ENCODE results near the gene MAN2A2. TPM values are rescaled to one million over a fixed set of nuclear protein-coding genes. Genes with fewer than 3 reads are reported as not detected.

Gene MAN2A2
- total RNA-seq, 1 experiment from 2014 or later: 27.4 TPM

- H3K4me1 Mint-ChIP-seq: peaks cover 8 to 11% of the 10 kb centered on the region in 2 experiments
- Histone ChIP-seq H3K27me3 (ENCODE audit: insufficient read depth, low read length) (no peaks in the 10 kb centered on the region), H4K91ac (ENCODE audit: insufficient read length, low read depth, low read length) (no peak overlapping the region), H3T11ph (ENCODE audit: low read length) (no peak overlapping the region), H3K27ac (ENCODE audit: insufficient read length, low read depth, low read length) (no peak overlapping the region), H2BK15ac (ENCODE audit: low read depth, low read length) (no peak overlapping the region), H3K79me1 (ENCODE audit: insufficient read depth, low read depth, low read length, poor library complexity, severe bottlenecking) (no peaks in the 10 kb centered on the region), H2BK12ac (ENCODE audit: insufficient read length, low read depth, low read length) (no peak overlapping the region), H2BK20ac (ENCODE audit: low read depth, low read length, poor library complexity, severe bottlenecking) (no peak overlapping the region), H3K9me3 (ENCODE audit: control insufficient read depth, low read depth, low read length) (no peaks in the 10 kb centered on the region), H3K4ac (ENCODE audit: low read depth, low read length) (no peak overlapping the region), H3K18ac (ENCODE audit: insufficient read length, low read depth, low read length) (no peak overlapping the region), H3K14ac (ENCODE audit: insufficient read depth, low read length) (no peak overlapping the region), H3K79me2 (ENCODE audit: insufficient read depth, low read length) (no peaks in the 10 kb centered on the region), H2BK120ac (ENCODE audit: low read depth, low read length, poor library complexity, severe bottlenecking) (no peak overlapping the region), H4K5ac (ENCODE audit: insufficient read length, low read depth, low read length) (no peak overlapping the region), H3K9ac (ENCODE audit: extremely low read depth, insufficient read length, low read length) (no peak overlapping the region), H4K8ac (replicated peaks; ENCODE audit: insufficient read length, low read depth, low read length) (no peak overlapping the region), H2AFZ (ENCODE audit: low read length) (no peak overlapping the region), H2BK5ac (ENCODE audit: insufficient read length, low read length) (no peak overlapping the region), H3K23ac (ENCODE audit: insufficient read length, low read depth, low read length) (no peak overlapping the region), H3K23me2 (ENCODE audit: insufficient read length, low read depth, low read length, poor library complexity, severe bottlenecking) (peaks cover 7% of the 10 kb centered on the region), H4K20me1 (ENCODE audit: control insufficient read depth, insufficient read depth, insufficient read length) (no peaks in the 10 kb centered on the region), H2AK5ac (ENCODE audit: insufficient read length, low read length) (no peak overlapping the region), H3K56ac (ENCODE audit: insufficient read length, low read depth, low read length) (no peak overlapping the region), H3K4me1 (ENCODE audit: insufficient read depth, low read length) (no peaks in the 10 kb centered on the region), H3K4me2 (ENCODE audit: insufficient read depth, insufficient read length, low read length) (no peak overlapping the region)
- WGBS (ENCODE audit: extremely low coverage, insufficient read length, low lambda C conversion rate): no CpG with 5 or more reads among the region's 35 CpGs
- 0 out of 7 replicates have a peak overlapping the region, but pooled peaks of 1 of the 3 experiments have one; percentile 76 for H3K27ac Mint-ChIP-seq
- peaks cover 20 to 44% (median 33%) of the 10 kb centered on the region in 3 experiments; a peak in 6 of 7 replicates for H3K36me3 Mint-ChIP-seq (ENCODE audit: insufficient read depth in 1 of 3, low read depth in 3 of 3)
- no peaks in the 10 kb centered on the region for H3K27me3 Mint-ChIP-seq (ENCODE audit: low read depth)
- TF ChIP-seq CTCF (conservative IDR thresholded peaks at IDR 0.05): no peak
- no peak for DNase-seq
- H3K4me3 Mint-ChIP-seq: no peak overlapping the region
- no peaks in the 10 kb centered on the region for H3K9me3 Mint-ChIP-seq
Observed at GRCh38 chr15:90879730-90880366, 23.3 kb upstream of the MAN2A2 start.

All from H9 (cell line).